H1 (cell line): Measurements from ENCODE around the gene CDH11. TPM values are rescaled to one million over a fixed set of nuclear protein-coding genes. Genes with fewer than 3 reads are reported as not detected.

Experiments
- CTCF ChIA-PET: fragments of 300-600 bp; sonication (Branson Sonifier 250); formaldehyde crosslinking; loops from one replicate; lab custom pipeline; 2021; ENCODE audit not compliant: partially characterized antibody; lab: Charles Lee
- POLR2A ChIA-PET: fragments of 300-600 bp; sonication (Branson Sonifier 250); formaldehyde crosslinking; loops from one replicate; lab custom pipeline; 2021; ENCODE audit warnings: inconsistent platforms; ENCODE audit not compliant: partially characterized antibody; lab: Charles Lee
- DNase-seq, 2 experiments: peaks; one replicate each; pipeline versions ENCODE4 v3.0.0 to v3.0.0-alpha.2; 2010 to 2022; ENCODE audit warnings: low spot score in 2 of 2, low read depth in 1 of 2, mixed read lengths in 1 of 2
- FAIRE-seq: peaks from 2 replicates; lab custom pipeline; 2011; peaks lifted over from hg19 to GRCh38; lab: Jason Lieb, UNC
- H2AFZ ChIP-seq: 2 replicates; pipeline ENCODE4 v1.8.1; 2012; ENCODE audit warnings: low read length, inconsistent platforms
- H2AK5ac ChIP-seq: 2 replicates; pipeline ENCODE4 v1.6.1; 2013; ENCODE audit warnings: low read depth, low read length
- H2BK120ac ChIP-seq: replicated peaks from 2 replicates; pipeline ENCODE3; 2013; ENCODE audit warnings: low read depth, low read length, inconsistent platforms
- H2BK12ac ChIP-seq: 2 replicates; pipeline ENCODE4 v1.6.1; 2013; ENCODE audit warnings: low read depth, low read length
- H2BK15ac ChIP-seq: 2 replicates; pipeline ENCODE4 v1.6.1; 2013; ENCODE audit warnings: low read length
- H2BK20ac ChIP-seq: 2 replicates; pipeline ENCODE4 v1.6.1; 2013; ENCODE audit warnings: low read length
- H2BK5ac ChIP-seq: 2 replicates; pipeline ENCODE4 v1.6.1; 2013; ENCODE audit warnings: low read depth, low read length
- H3K14ac ChIP-seq: 2 replicates; pipeline ENCODE4 v1.6.1; 2013; ENCODE audit warnings: inconsistent platforms; ENCODE audit not compliant: insufficient read length
- H3K18ac ChIP-seq: 2 replicates; pipeline ENCODE4 v1.6.1; 2013; ENCODE audit warnings: low read length; ENCODE audit errors: extremely low read depth
- H3K23ac ChIP-seq: 2 replicates; pipeline ENCODE4 v1.6.1; 2013; ENCODE audit warnings: inconsistent platforms; ENCODE audit not compliant: insufficient read length
- H3K23me2 ChIP-seq: 2 replicates; pipeline ENCODE4 v1.6.1; 2013; ENCODE audit warnings: low read depth, low read length
- H3K27ac ChIP-seq: 2 replicates; pipeline ENCODE4 v1.6.1; 2011; ENCODE audit warnings: low read depth, low read length, inconsistent platforms
- H3K27me3 ChIP-seq, 4 experiments: replicated peaks in 1 of 4; 1 replicate in 1 of 4; 2 replicates in 3 of 4; pipeline versions ENCODE4 v1.6.1 to v1.8.1; 2011 to 2013; ENCODE audit warnings: low read length in 3 of 4, mild to moderate bottlenecking in 3 of 4, inconsistent platforms in 2 of 4, mixed read lengths in 2 of 4, moderate library complexity in 1 of 4; ENCODE audit not compliant: control insufficient read depth in 3 of 4, insufficient read depth in 3 of 4; ENCODE audit errors: extremely low read depth in 1 of 4
- H3K36me3 ChIP-seq, 4 experiments: 2 replicates each; pipeline versions ENCODE4 v1.6.1 to v1.8.1; 2011 to 2013; ENCODE audit warnings: mild to moderate bottlenecking in 4 of 4, low read length in 3 of 4, moderate library complexity in 2 of 4, control low read depth in 1 of 4, inconsistent platforms in 1 of 4; ENCODE audit not compliant: insufficient read depth in 4 of 4, control insufficient read depth in 2 of 4
- H3K4ac ChIP-seq: replicated peaks from 2 replicates; pipeline ENCODE3; 2013; ENCODE audit warnings: low read length, low read depth, mixed read lengths, inconsistent platforms; ENCODE audit not compliant: insufficient read length
- H3K4me1 ChIP-seq, 4 experiments: replicated peaks in 1 of 4; 1 replicate in 1 of 4; 2 replicates in 3 of 4; pipeline versions ENCODE4 v1.6.1 to v1.8.1; 2011 to 2013; ENCODE audit warnings: low read length in 3 of 4, inconsistent platforms in 2 of 4, mixed read lengths in 1 of 4; ENCODE audit not compliant: insufficient read depth in 4 of 4, control insufficient read depth in 3 of 4
- H3K4me2 ChIP-seq, 2 experiments: 2 replicates each; pipeline versions ENCODE4 v1.6.1 to v1.8.1; 2011 to 2013; ENCODE audit warnings: low read depth in 2 of 2, low read length in 2 of 2, control low read depth in 1 of 2, inconsistent platforms in 1 of 2, mild to moderate bottlenecking in 1 of 2; ENCODE audit not compliant: insufficient read depth in 1 of 2
- H3K4me3 ChIP-seq, 4 experiments: fragments of 200-600, 300-600 bp in 1 of 4; sonication (generic), shearing (Covaris generic), sonication (Bioruptor Twin) in 1 of 4; 2 replicates each; pipeline versions ENCODE4 v1.5.1 to v1.8.1; 2011 to 2016; ENCODE audit warnings: low read length in 4 of 4, low read depth in 3 of 4, control low read depth in 2 of 4, inconsistent platforms in 2 of 4, mild to moderate bottlenecking in 2 of 4, mixed read lengths in 1 of 4, moderate library complexity in 1 of 4; ENCODE audit not compliant: insufficient read depth in 2 of 4; ENCODE audit errors: extremely low read depth in 1 of 4
- H3K56ac ChIP-seq: replicated peaks from 2 replicates; pipeline ENCODE3; 2013; ENCODE audit warnings: low read depth, mild to moderate bottlenecking, mixed read lengths, low read length, inconsistent platforms; ENCODE audit not compliant: insufficient read length
- H3K79me1 ChIP-seq: 2 replicates; pipeline ENCODE4 v1.6.1; 2013; ENCODE audit warnings: low read depth, low read length, control low read depth
- H3K79me2 ChIP-seq, 2 experiments: 2 replicates each; pipeline versions ENCODE4 v1.6.1 to v1.8.1; 2012 to 2013; ENCODE audit warnings: low read length in 2 of 2, mild to moderate bottlenecking in 2 of 2, inconsistent platforms in 1 of 2; ENCODE audit not compliant: insufficient read depth in 2 of 2, control insufficient read depth in 1 of 2
- H3K9ac ChIP-seq, 4 experiments: replicated peaks in 1 of 4; 1 replicate in 1 of 4; 2 replicates in 3 of 4; pipeline versions ENCODE4 v1.6.1 to v1.8.1; 2011 to 2013; ENCODE audit warnings: low read depth in 3 of 4, low read length in 3 of 4, control low read depth in 2 of 4, mild to moderate bottlenecking in 2 of 4, moderate library complexity in 2 of 4, inconsistent platforms in 1 of 4; ENCODE audit errors: extremely low read depth in 1 of 4
- H3K9me3 ChIP-seq, 2 experiments: 2 replicates each; pipeline versions ENCODE4 v1.6.1 to v1.8.1; 2012 to 2013; ENCODE audit warnings: mild to moderate bottlenecking in 2 of 2, moderate library complexity in 2 of 2, control low read depth in 1 of 2, inconsistent platforms in 1 of 2, low read depth in 1 of 2, low read length in 1 of 2, mixed read lengths in 1 of 2; ENCODE audit not compliant: insufficient read depth in 2 of 2
- H4K20me1 ChIP-seq, 2 experiments: replicated peaks in 1 of 2; 2 replicates each; pipeline versions ENCODE3 to v1.8.1; 2011 to 2013; ENCODE audit warnings: inconsistent platforms in 2 of 2, low read length in 2 of 2, mild to moderate bottlenecking in 1 of 2; ENCODE audit not compliant: insufficient read depth in 2 of 2, control insufficient read depth in 1 of 2
- H4K5ac ChIP-seq: 2 replicates; pipeline ENCODE4 v1.6.1; 2013; ENCODE audit warnings: low read length, low read depth, mixed read lengths, inconsistent platforms; ENCODE audit not compliant: insufficient read length
- H4K8ac ChIP-seq: 2 replicates; pipeline ENCODE4 v1.8.0; 2013; ENCODE audit warnings: mild to moderate bottlenecking, moderate library complexity, low read length, inconsistent platforms; ENCODE audit not compliant: insufficient read depth; ENCODE audit errors: extremely low read depth
- H4K91ac ChIP-seq: replicated peaks from 2 replicates; pipeline ENCODE3; 2013; ENCODE audit warnings: low read length, mixed read lengths, inconsistent platforms; ENCODE audit not compliant: insufficient read length
- CEBPB ChIP-seq: IDR thresholded peaks from 2 replicates; pipeline ENCODE4 v1.6.1; 2012; ENCODE audit warnings: low read depth, low read length
- HDAC2 ChIP-seq, 2 experiments: fragments of 300-600 bp in 1 of 2; sonication (generic) in 1 of 2; IDR thresholded peaks; 2 replicates each; pipeline ENCODE4 v1.6.1; 2011 to 2012; ENCODE audit warnings: low read depth in 2 of 2, low read length in 2 of 2, mild to moderate bottlenecking in 2 of 2, moderate library complexity in 2 of 2, borderline replicate concordance in 1 of 2, inconsistent platforms in 1 of 2
- WGBS, 2 experiments: shearing (Covaris generic) in 1 of 2; methylation state at CpG; one replicate each; pipeline versions ENCODE4 v1.1.6 to v1.1.7; 2013 to 2015; ENCODE audit warnings: low lambda C conversion rate in 2 of 2, mixed read lengths in 2 of 2, inconsistent platforms in 1 of 2, low coverage in 1 of 2, missing lambda C conversion rate in 1 of 2; ENCODE audit not compliant: insufficient replicate concordance in 2 of 2, insufficient coverage in 1 of 2, insufficient read length in 1 of 2; ENCODE audit errors: extremely low coverage in 1 of 2, missing lambda C conversion rate in 1 of 2; 5-methylcytosine and 5-hydroxymethylcytosine counted together
- polyA plus RNA-seq, 7 experiments: library from polyadenylated mRNA; depleted of rRNA in 3 of 7; stranded (reverse) in 5 of 7; unstranded in 2 of 7; fragments of >200 nt in 5 of 7; fragments of 200-250 nt in 2 of 7; gene quantifications; 1 replicate in 5 of 7; 2 replicates in 1 of 7; 4 replicates in 1 of 7; pipeline versions ENCODE4 v1.2.1 to v1.2.3, GENCODE V29; 2011 to 2013; ENCODE audit warnings: missing spikeins in 2 of 7, mixed read lengths in 2 of 7
- total RNA-seq: library from RNA; stranded (reverse); fragmentation: NEBNext Ultra II Directional; extraction: Animal tissue kit (Norgen Biotek cat#: 25700); gene quantifications from 2 replicates; pipeline ENCODE4 v1.2.1, GENCODE V29; 2021

Gene CDH11
- total and polyA plus RNA-seq, 2 of the 8 experiments (the other 6 are each of a cell fraction or from before 2014, with no cell fraction given): 3.3 to 8.4 TPM

- no peak overlapping the region for H2AK5ac ChIP-seq
- H3K4ac ChIP-seq: no peak overlapping the region
- H3K18ac ChIP-seq: no peak overlapping the region
- DNase-seq (no peak), FAIRE-seq (no peak)
- H2BK120ac ChIP-seq: no peak overlapping the region
- H2BK5ac ChIP-seq: no peak overlapping the region
- no peak overlapping the region for H2BK15ac ChIP-seq
- no peaks in the 10 kb centered on the region for H3K79me1 ChIP-seq
- H4K91ac ChIP-seq: no peak overlapping the region
- CTCF ChIA-PET: interaction anchor here (0.7 to 2.1 kb wide), 3 partner anchors 16 to 104 kb away, joined by 3 to 11 read pairs (median 3); no protein-coding TSS in a partner anchor
- H2BK12ac ChIP-seq: no peak overlapping the region
- H4K20me1 ChIP-seq: peaks cover 0 to 2% of the 10 kb centered on the region in 2 experiments
- no peak overlapping the region for H3K27ac ChIP-seq
- H3K23ac ChIP-seq: no peak overlapping the region
- no peak overlapping the region for H4K5ac ChIP-seq
- no peak overlapping the region for H2BK20ac ChIP-seq
- H3K9me3 ChIP-seq: no peaks in the 10 kb centered on the region
- no peaks in the 10 kb centered on the region for H3K79me2 ChIP-seq
- H3K14ac ChIP-seq: no peak overlapping the region
- peaks cover 18 to 52% (median 42%) of the 10 kb centered on the region in 4 experiments for H3K27me3 ChIP-seq
- no peak overlapping the region for H4K8ac ChIP-seq
- peaks cover 25% of the 10 kb centered on the region for H3K23me2 ChIP-seq
- POLR2A ChIA-PET: no interaction called here
- H3K4me2 ChIP-seq: no peak overlapping the region
- no peak overlapping the region for H3K4me3 ChIP-seq
- no peaks in the 10 kb centered on the region for H3K36me3 ChIP-seq
- H3K4me1 ChIP-seq: peaks cover 3 to 5% (median 4%) of the 10 kb centered on the region in 4 experiments; a peak in 5 of 7 replicates
- 92% methylated on average over 5 of the region's 5 CpGs; no CpG with 5 or more reads in 1 of the 2 experiments for WGBS, 2 experiments
- H3K9ac ChIP-seq: no peak overlapping the region
- H3K56ac ChIP-seq: no peak overlapping the region
- H2AFZ ChIP-seq: no peak overlapping the region
- TF ChIP-seq HDAC2 (IDR thresholded peaks at IDR 0.05; ENCODE audit: borderline replicate concordance in 1 of 2, low read depth in 2 of 2, low read length in 2 of 2): no peak
- TF ChIP-seq CEBPB: peak; percentile 4; the same call in 1 of the 2 replicates
These were observed 4.0 kb upstream of the CDH11 start for GRCh38 chr16:65125871-65126270.
